Limb (tissue), 2 donors: Measurements from ENCODE around the gene EOGT.

Experiments
- DNase-seq, 2 donors: peaks; one replicate each; pipeline ENCODE4 v3.0.0-alpha.2; 2016; ENCODE audit errors: extremely low spot score in 2 of 2

Gene EOGT

GRCh38 chr3:69013253-69014021 is at the start of gene EOGT:
TSS of gene EOGT (minus strand) at chr3:69013684. CDS start at chr3:69009846, 3,838 bp downstream.
- peak; percentile 68 to 92 for DNase-seq

GRCh38 chr3:69059688-69060087 is 46.2 kb upstream of the EOGT start:
- no peak for DNase-seq

- DNase-seq = no peak
These were observed 45.4 kb upstream of the EOGT start for GRCh38 chr3:69058947-69059224.

- DNase-seq = no peak
These were observed 44.9 kb upstream of the EOGT start for GRCh38 chr3:69058180-69058946.

GRCh38 chr3:69052472-69052898 is 39.0 kb upstream of the EOGT start:
- DNase-seq = no peak

- DNase-seq = peak; percentile 98 to 99
These were observed 38.4 kb upstream of the EOGT start, which contains the start of gene TMF1 for GRCh38 chr3:69051756-69052471. TSS of gene TMF1 (minus strand) at chr3:69052333. CDS start at chr3:69052086, 247 bp downstream.

GRCh38 chr3:69048990-69049389 is 35.5 kb upstream of the EOGT start:
- no peak for DNase-seq

GRCh38 chr3:69044608-69045007 is 31.1 kb upstream of the EOGT start:
- no peak for DNase-seq

GRCh38 chr3:69033470-69033869 is 20.0 kb upstream of the EOGT start:
- DNase-seq = no peak

- no peak for DNase-seq
These were observed 19.3 kb upstream of the EOGT start for GRCh38 chr3:69032737-69033136.

- no peak for DNase-seq
These were observed 18.7 kb upstream of the EOGT start for GRCh38 chr3:69032142-69032541.

- DNase-seq = no peak
These were observed 18.2 kb upstream of the EOGT start for GRCh38 chr3:69031635-69032034.

GRCh38 chr3:69020857-69021256 is 7.4 kb upstream of the EOGT start:
- DNase-seq = no peak

- DNase-seq = no peak
These were observed 6.9 kb upstream of the EOGT start for GRCh38 chr3:69020424-69020823.

- DNase-seq = no peak
These were observed 3.4 kb upstream of the EOGT start for GRCh38 chr3:69016901-69017300.

GRCh38 chr3:69016102-69016501 is 2.6 kb upstream of the EOGT start:
- DNase-seq = no peak

- DNase-seq = no peak
These were observed 617 bp upstream of the EOGT start for GRCh38 chr3:69014022-69014580.

- DNase-seq = peak in 1 of 2 donors; percentile 32
These were observed 658 bp downstream of the EOGT start for GRCh38 chr3:69012800-69013252.

GRCh38 chr3:69012100-69012799 is 1.2 kb downstream of the EOGT start:
- DNase-seq = peak in 1 of 2 donors; percentile 47

- DNase-seq = no peak
These were observed 2.3 kb downstream of the EOGT start for GRCh38 chr3:69011096-69011730.
